ENCODE results near the gene NTPCR.
"Not testable (repeated sequence)": the region's sequence is repeated elsewhere in the genome, so short reads cannot be mapped to it uniquely, and the experiment has no call there.

Gene NTPCR

DNA sequence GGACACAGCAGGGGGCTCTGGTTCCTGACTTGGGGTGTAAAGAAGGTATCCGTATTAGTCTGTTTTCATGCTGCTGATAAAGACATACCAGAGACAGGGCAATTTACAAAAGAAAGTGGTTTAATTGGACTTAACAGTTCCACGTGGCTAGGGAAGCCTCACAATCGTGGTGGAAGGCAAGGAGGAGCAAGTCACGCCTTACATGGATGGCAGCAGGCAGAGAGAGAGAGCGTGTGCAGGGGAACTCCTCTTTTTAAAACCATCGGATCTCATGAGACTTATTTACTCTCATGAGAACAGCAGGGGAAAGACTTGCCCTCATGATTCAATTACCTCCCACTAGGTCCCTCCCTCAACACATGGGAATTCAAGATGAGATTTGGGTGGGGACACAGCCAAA, 23.2 kb upstream of the NTPCR start:
- DNase-seq (ENCODE audit: low read depth): not testable (repeated sequence)

- no peak for DNase-seq (ENCODE audit: low read depth)
These were observed 22.4 kb upstream of the NTPCR start for GRCh38 chr1:232927830-232928505.

DNA sequence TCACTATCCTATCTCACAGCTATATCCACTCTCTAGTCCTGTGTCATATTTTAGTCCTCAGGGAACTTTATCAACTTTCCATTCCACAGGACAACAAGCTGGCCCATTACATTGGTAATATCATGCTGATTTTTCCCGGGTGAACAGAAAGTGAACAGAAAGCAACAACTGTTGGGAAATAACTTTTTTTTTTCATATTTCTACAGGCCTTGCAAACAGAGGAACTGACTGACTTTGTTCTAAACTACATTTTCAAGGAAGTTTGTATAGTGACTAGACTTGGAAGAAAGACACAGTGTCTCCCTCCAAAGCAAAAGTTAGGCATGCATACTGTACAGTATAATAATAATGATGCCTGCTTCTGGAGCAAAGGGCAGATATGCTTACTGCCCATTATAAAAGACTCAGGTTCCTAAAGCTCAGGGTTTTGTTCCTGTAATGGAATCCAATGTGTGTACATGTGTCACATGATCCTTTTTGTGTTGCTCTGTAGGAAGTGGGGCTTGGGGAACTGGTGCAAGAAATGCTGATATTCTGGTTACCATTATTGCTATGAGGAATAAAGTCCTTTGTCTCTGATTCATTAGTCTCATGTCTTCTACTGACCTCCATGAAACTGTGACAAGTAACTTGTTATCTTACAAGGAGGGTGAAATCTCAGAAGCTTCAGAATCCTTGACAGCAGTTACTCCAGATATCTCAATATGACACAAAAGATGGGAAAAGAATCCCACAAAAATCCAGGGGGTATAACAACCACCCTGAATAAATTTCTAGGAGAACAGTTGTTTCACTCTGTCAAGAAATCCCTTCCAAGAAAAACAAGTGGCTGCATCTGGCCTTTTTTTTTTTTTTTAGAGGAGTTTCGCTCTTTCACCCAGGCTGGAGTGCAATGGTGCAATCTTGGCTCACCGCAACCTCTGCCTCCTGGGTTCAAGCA, 17.7 kb upstream of the NTPCR start:
- no peak for DNase-seq (ENCODE audit: low read depth)

GRCh38 chr1:232936941-232937340, 13.5 kb upstream of the NTPCR start:
- no peak for DNase-seq (ENCODE audit: low read depth)

GRCh38 chr1:232937741-232938375, 12.6 kb upstream of the NTPCR start:
- no peak for DNase-seq (ENCODE audit: low read depth)

- DNase-seq (ENCODE audit: low read depth): no peak
These were observed 11.5 kb upstream of the NTPCR start for GRCh38 chr1:232938926-232939325.

DNA sequence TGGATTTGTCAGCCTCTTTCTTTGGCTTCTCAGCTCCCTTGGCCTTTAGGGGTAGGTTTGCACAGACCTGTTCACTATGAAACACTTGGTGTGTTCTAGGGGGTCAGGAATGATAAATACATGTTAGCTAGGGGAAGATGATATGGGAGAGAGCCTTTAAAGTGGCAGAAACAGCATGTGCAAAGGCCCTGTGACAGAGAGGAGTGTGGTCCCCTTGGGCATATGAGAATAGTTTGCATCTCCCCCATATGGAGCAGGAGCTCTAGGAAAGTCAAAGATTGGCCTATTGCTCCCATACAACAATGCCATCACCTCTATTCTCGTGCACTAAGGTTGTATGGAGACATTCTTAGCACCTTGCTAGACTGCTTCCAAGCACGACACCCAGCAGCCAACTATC, 10.7 kb upstream of the NTPCR start:
- no peak for DNase-seq (ENCODE audit: low read depth)

- DNase-seq (ENCODE audit: low read depth): no peak
These were observed 10.1 kb upstream of the NTPCR start for GRCh38 chr1:232940262-232940661.

GRCh38 chr1:232942413-232943294, 7.8 kb upstream of the NTPCR start:
- no peak for DNase-seq (ENCODE audit: low read depth)

DNA sequence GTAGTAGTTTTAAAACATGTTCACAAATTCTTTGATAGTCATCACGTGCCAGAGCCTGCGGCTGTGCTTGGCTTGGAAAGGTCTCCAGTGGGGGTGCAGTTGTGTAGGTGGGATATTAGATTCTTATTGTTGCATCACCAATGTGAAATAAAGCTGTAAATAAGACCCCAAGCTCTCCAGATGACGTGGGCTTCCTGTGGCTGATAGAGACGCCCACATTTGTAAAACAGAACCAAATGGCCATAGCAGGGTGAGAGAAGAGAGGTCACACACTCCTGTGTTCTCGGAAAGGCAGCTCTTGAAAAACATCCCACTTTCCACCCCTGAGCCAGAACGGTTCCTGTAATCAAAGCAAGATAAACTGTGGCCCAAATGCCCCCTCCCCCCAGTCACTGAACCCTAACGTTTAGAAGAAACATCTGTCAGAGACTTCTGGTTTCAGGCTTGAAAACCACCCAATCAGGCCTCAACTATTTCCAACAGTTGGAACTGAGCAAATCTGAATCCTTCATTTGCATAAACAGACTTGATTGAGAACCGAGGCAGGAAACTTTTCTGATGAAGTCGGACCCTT, 6.6 kb upstream of the NTPCR start:
- DNase-seq (ENCODE audit: low read depth): no peak

DNA sequence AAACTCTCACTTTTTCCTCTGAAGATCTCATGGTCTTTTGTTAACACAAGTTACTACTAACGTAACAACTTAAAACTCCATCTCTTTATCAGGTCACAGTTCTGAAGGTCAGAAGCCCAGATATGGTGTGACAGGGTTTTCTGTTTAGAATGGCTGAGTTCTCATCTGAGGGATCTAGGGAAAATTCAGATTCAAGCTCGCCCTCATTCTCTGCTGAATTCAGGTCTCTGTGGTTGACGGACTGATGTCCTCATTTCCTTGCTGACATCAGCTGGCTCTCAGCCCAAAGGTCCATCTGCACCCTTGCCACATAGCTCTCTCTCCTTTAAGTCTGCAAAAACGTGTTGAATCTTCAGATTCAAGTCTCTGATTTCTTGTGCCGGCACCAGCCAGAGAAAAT, 6.1 kb upstream of the NTPCR start:
- no peak for DNase-seq (ENCODE audit: low read depth)

- no peak for DNase-seq (ENCODE audit: low read depth)
These were observed 695 bp upstream of the NTPCR start for GRCh38 chr1:232949636-232950196.

DNA sequence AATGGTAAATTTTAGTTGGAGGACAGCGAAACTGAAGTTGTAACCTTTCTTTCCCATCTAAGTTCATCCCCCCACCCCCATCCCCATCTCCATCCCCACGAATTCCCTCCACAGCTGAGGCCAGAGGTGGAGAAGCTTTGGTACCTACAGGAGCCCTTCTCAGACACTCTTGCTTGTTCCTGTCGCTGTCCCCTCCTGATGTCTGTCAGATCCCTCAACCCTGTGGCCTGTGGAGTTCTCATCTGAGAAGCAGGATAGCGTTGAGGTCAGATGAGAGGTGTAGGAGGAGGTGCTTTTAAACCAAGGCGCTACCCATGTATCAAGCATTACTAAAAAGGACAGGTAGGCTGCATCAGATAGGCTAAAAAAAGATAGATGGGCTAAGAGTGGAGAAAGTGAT, 769 bp downstream of the NTPCR start:
- no peak for DNase-seq (ENCODE audit: low read depth)

- no peak for DNase-seq (ENCODE audit: low read depth)
These were observed 1.2 kb downstream of the NTPCR start for GRCh38 chr1:232951605-232952004.

DNA sequence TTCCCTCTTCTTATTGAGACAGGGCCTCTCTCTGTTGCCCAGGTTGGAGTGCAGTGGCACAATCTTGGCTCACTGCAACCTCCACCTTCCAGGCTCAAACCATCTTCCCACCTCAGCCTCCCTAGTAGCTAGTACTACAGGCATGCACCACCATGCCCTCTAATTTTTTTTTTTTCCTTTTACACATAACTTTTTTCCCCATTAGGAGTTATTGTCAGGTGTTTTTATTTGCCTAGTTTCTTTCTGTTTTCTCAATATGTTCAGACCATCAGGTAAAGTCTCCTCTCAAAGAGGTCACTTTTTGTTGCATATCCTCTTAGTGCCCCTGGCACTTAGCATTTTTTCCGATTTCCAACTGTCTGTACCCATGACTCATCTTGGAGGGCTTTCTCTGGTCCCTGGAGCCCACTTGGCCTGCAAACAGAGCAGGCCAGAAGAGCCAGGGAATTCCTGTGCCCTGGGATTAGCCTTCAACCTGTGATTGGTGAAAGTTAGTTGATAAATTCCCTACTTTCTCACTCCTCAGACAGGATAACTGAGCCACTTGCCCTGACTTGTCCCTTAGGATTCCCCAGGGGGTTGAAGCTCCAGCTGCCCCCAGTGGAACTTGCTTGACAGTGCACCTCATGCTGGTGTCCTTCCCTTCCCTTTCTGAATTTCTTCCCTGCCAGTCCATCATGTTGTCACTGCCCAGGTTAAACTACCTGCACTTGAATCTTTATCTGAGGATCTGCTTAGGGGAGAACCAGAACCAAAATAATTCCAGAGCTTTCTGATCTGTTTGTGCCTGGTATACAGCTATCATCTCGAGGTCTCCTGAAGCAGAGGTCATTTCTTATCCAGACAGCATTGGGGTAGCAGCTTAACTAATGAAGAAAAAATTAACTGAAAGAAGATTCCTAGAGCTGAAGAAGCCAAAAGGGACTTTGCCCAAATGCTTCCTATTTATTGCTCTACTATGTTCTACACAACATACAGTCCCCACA, 2.4 kb downstream of the NTPCR start:
- DNase-seq (ENCODE audit: low read depth): no peak

GRCh38 chr1:232954594-232955365, 4.4 kb downstream of the NTPCR start:
- no peak for DNase-seq (ENCODE audit: low read depth)

- no peak for DNase-seq (ENCODE audit: low read depth)
These were observed 5.7 kb downstream of the NTPCR start for GRCh38 chr1:232956081-232956480.

GRCh38 chr1:232958067-232958466, 7.7 kb downstream of the NTPCR start:
- no peak for DNase-seq (ENCODE audit: low read depth)

Data from non-pigmented ciliary epithelial cell (primary cell).